ENCODE results near the gene A1CF. TPM values are rescaled to one million over a fixed set of nuclear protein-coding genes. Genes with fewer than 3 reads are reported as not detected.
"Not testable (repeated sequence)": the region's sequence is repeated elsewhere in the genome, so short reads cannot be mapped to it uniquely, and the experiment has no call there.

The A1CF gene
- polyA plus RNA-seq, 1 experiment, result not detected

DNA sequence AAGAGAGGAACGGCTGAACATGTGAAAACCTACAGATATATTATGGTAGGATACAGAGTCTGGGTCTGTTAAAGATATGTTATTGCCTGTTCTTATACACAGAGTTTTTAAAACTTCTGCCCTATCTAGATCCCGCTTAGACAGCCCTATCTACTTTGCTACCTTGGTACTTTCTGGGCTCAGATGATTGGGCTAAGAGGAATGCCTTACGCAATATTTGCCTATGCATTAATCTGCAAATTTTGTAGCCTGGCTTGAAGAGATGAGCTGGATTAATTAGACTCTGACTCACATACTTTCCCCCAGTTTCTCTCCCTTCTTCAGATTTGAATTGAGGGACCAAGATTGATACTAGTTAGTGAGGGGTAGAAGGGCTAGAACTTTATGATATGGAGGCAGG lies 33.6 kb upstream of the A1CF start:
- DNase-seq (ENCODE audit: low read depth), result no peak
- CTCF ChIA-PET, result interaction anchor here (0.6 kb wide), 1 partner anchor 1288 kb away, joined by 3 read pairs; no protein-coding TSS in a partner anchor
- H3K4me3 ChIP-seq (ENCODE audit: low read depth, low read length), result no peak overlapping the region

DNA sequence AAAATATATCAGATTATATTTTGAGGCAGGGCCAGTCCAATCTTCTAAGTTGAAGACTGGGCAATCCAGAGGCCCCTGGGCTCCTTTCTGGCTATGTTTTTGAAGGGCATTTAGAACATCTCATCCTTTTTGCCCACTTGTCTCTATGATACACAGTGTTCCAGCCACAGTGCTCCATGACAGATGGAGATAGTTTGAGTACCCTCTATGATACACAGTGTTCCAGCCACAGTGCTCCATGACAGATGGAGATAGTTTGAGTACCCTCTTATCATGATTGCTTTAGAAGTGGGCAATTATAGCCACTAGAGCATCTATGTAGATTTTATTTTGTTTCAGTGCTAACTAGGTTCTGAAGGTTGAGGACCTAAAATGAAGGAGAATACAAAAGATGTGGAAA lies 33.1 kb upstream of the A1CF start:
- Histone ChIP-seq H3K27me3 (ENCODE audit: control insufficient read depth, insufficient read depth, low read length) (no peaks in the 10 kb centered on the region), H3K36me3 (ENCODE audit: control insufficient read depth, insufficient read depth, low read length) (no peaks in the 10 kb centered on the region), H3K4me3 (ENCODE audit: low read depth, low read length) (no peak overlapping the region)
- DNase-seq (ENCODE audit: low read depth), result no peak
- TF ChIP-seq CTCF (IDR thresholded peaks at IDR 0.05; ENCODE audit: insufficient read depth, low read depth, low read length), result no peak
- ChIA-PET CTCF (no interaction called here), POLR2A (no interaction called here)

More for the DNA sequence above, 33.6 kb upstream of the A1CF start:
- no peak for TF ChIP-seq CTCF (IDR thresholded peaks at IDR 0.05; ENCODE audit: insufficient read depth, low read depth, low read length)
- Histone ChIP-seq H3K27me3 (ENCODE audit: control insufficient read depth, insufficient read depth, low read length) (no peaks in the 10 kb centered on the region), H3K36me3 (ENCODE audit: control insufficient read depth, insufficient read depth, low read length) (no peaks in the 10 kb centered on the region)
- POLR2A ChIA-PET, result no interaction called here

- H3K4me3 ChIP-seq (ENCODE audit: low read depth, low read length), result no peak overlapping the region
- POLR2A ChIA-PET, result no interaction called here
- no peaks in the 10 kb centered on the region for H3K27me3 ChIP-seq (ENCODE audit: control insufficient read depth, insufficient read depth, low read length)
- no peaks in the 10 kb centered on the region for H3K36me3 ChIP-seq (ENCODE audit: control insufficient read depth, insufficient read depth, low read length)
- CTCF ChIA-PET, result interaction anchor here (0.7 kb wide), 1 partner anchor 20 kb away, joined by 3 read pairs; no protein-coding TSS in a partner anchor
- TF ChIP-seq CTCF (IDR thresholded peaks at IDR 0.05; ENCODE audit: insufficient read depth, low read depth, low read length), result no peak
- peak; percentile 35 for DNase-seq (ENCODE audit: low read depth)
Observed at GRCh38 chr10:50917486-50917885, 32.1 kb upstream of the A1CF start.

DNA sequence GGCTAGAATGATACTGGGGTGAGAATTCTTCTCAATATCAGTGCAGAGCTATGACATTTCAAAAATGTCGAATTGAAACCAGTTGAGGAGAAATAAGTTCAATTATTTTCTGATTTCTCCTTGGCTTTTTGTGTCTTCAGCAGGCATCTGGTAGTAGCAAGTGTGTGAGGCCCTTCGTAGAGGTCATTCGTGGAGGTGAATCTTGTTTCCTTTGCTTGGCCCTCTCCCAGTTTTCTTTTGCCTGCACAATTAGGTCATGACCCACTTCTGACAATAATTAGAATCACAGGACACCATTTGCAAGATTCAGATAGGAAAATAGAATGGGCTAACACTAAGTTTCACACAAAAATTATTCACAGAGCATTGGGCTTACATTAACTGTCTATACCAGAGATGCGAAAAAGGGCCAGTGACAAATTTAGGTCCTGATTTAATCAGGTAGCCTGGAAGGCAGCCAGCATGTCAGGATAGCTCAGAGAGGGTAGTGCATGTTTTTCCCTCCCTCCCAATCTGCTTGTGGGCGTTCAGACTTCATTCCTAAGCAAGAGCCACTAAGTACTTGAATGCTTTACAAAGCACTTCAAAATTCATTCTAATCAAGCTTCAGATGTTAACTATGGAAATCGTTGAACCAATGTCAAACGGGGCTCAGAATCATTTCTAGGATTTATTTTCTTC lies 24.0 kb upstream of the A1CF start:
- Histone ChIP-seq H3K36me3 (ENCODE audit: control insufficient read depth, insufficient read depth, low read length) (no peaks in the 10 kb centered on the region), H3K27me3 (ENCODE audit: control insufficient read depth, insufficient read depth, low read length) (no peaks in the 10 kb centered on the region), H3K4me3 (ENCODE audit: low read depth, low read length) (no peak overlapping the region)
- ChIA-PET POLR2A (no interaction called here), CTCF (no interaction called here)
- DNase-seq (ENCODE audit: low read depth), result no peak
- no peak for TF ChIP-seq CTCF (IDR thresholded peaks at IDR 0.05; ENCODE audit: insufficient read depth, low read depth, low read length)

DNA sequence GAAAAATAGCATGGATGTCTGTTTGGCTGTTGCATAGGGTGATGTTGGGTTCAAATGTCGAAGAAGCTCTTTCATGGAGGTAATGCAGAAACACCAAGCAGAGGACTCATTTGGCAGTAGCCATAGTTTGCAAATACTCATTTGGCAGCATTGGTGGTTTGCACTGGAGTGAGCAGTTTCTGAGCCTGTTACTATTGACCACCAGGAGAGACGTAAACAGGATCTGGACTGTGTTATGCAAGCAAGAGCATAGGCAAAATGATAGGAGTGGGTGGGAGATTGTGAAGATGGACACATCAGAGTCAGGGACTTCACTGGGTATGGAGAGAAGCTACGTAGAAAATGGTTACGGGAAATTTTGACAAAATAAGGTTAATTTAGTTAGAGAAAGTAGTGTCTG lies 22.9 kb upstream of the A1CF start:
- TF ChIP-seq CTCF (IDR thresholded peaks at IDR 0.05; ENCODE audit: insufficient read depth, low read depth, low read length), result no peak
- Histone ChIP-seq H3K4me3 (ENCODE audit: low read depth, low read length) (no peak overlapping the region), H3K36me3 (ENCODE audit: control insufficient read depth, insufficient read depth, low read length) (no peaks in the 10 kb centered on the region), H3K27me3 (ENCODE audit: control insufficient read depth, insufficient read depth, low read length) (no peaks in the 10 kb centered on the region)
- DNase-seq (ENCODE audit: low read depth), result no peak
- ChIA-PET POLR2A (no interaction called here), CTCF (no interaction called here)

DNA sequence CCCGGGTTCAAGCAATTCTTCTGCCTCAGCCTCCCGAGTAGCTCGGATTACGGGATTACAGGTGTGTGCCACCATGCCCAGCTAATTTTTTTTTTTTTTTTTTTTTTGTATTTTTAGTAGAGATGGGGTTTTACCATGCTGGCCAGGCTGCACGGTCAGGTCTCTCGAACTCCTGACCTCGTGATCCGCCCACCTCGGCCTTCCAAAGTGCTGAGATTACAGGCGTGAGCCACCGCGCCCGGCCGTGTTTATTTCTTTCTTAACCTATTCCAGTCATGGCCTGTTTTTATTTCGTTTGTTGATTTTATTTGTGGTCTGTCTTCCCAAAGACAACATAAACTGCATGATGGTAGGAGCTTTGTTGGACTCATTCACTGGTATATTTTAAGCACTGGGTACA lies 20.4 kb upstream of the A1CF start:
- H3K4me3 ChIP-seq (ENCODE audit: low read depth, low read length); POLR2A ChIA-PET; CTCF ChIA-PET; H3K36me3 ChIP-seq (ENCODE audit: control insufficient read depth, insufficient read depth, low read length); H3K27me3 ChIP-seq (ENCODE audit: control insufficient read depth, insufficient read depth, low read length); DNase-seq (ENCODE audit: low read depth): not testable (repeated sequence)

Measured in BJ (cell line).